ENCODE data around the gene TGFBI.

Gene TGFBI

GRCh38 chr5:136094913-136095641 lies 66.3 kb downstream of the TGFBI start:
- no peak for DNase-seq

GRCh38 chr5:136098176-136098575 lies 69.4 kb downstream of the TGFBI start:
- no peak for DNase-seq

- no peak for DNase-seq
These were observed 71.1 kb downstream of the TGFBI start for GRCh38 chr5:136099870-136100269.

- no peak for DNase-seq
These were observed 73.1 kb downstream of the TGFBI start for GRCh38 chr5:136101884-136102283.

GRCh38 chr5:136103118-136103517 lies 74.3 kb downstream of the TGFBI start:
- DNase-seq: no peak

GRCh38 chr5:136104306-136104965 lies 75.6 kb downstream of the TGFBI start:
- DNase-seq: no peak

- no peak for DNase-seq
These were observed 77.7 kb downstream of the TGFBI start for GRCh38 chr5:136106351-136107031.

GRCh38 chr5:136108180-136108611 lies 79.4 kb downstream of the TGFBI start:
- no peak for DNase-seq

- DNase-seq: no peak
These were observed 80.0 kb downstream of the TGFBI start for GRCh38 chr5:136108766-136109165.

- DNase-seq: no peak
These were observed 80.8 kb downstream of the TGFBI start for GRCh38 chr5:136109453-136110135.

Data from RPMI8226 (cell line).